ENCODE results near the gene HSD11B1. TPM values are rescaled to one million over a fixed set of nuclear protein-coding genes. Genes with fewer than 3 reads are reported as not detected.

HSD11B1 gene
- total RNA-seq, 1 experiment from 2014 or later, result not detected

DNA sequence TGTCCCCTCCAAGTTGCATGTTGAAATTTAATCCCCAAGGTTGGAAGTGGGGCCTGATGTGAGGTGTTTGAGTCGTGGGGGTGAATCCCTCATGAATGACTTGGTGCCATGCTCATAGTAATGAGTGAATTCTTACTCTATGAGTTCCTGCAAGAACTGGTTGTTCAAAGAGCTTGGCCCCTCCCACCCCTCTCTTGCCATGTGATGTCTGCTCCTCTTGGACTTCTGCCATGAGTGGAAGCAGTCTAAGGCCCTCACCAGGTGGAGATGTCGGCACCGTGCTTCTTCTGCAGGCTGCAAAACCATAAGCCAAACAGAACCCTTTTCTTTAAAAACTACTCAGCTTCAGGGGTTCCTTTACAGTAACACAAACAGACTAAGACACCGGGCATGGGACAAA lies 15.2 kb upstream of the HSD11B1 start:
- H3K27me3 Mint-ChIP-seq (ENCODE audit: low read depth), result peaks cover 14% of the 10 kb centered on the region
- H3K9me3 Mint-ChIP-seq, result no peaks in the 10 kb centered on the region
- TF ChIP-seq ZNF232 (CRISPR knock-in tag; IDR thresholded peaks at IDR 0.05), result no peak
- TF ChIP-seq, protein P1, sequence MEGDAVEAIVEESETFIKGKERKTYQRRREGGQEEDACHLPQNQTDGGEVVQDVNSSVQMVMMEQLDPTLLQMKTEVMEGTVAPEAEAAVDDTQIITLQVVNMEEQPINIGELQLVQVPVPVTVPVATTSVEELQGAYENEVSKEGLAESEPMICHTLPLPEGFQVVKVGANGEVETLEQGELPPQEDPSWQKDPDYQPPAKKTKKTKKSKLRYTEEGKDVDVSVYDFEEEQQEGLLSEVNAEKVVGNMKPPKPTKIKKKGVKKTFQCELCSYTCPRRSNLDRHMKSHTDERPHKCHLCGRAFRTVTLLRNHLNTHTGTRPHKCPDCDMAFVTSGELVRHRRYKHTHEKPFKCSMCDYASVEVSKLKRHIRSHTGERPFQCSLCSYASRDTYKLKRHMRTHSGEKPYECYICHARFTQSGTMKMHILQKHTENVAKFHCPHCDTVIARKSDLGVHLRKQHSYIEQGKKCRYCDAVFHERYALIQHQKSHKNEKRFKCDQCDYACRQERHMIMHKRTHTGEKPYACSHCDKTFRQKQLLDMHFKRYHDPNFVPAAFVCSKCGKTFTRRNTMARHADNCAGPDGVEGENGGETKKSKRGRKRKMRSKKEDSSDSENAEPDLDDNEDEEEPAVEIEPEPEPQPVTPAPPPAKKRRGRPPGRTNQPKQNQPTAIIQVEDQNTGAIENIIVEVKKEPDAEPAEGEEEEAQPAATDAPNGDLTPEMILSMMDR (IDR thresholded peaks at IDR 0.05), result no peak
- no peak for TF ChIP-seq ZNF423 (CRISPR knock-in tag; IDR thresholded peaks at IDR 0.05)
- TF ChIP-seq, protein P2, sequence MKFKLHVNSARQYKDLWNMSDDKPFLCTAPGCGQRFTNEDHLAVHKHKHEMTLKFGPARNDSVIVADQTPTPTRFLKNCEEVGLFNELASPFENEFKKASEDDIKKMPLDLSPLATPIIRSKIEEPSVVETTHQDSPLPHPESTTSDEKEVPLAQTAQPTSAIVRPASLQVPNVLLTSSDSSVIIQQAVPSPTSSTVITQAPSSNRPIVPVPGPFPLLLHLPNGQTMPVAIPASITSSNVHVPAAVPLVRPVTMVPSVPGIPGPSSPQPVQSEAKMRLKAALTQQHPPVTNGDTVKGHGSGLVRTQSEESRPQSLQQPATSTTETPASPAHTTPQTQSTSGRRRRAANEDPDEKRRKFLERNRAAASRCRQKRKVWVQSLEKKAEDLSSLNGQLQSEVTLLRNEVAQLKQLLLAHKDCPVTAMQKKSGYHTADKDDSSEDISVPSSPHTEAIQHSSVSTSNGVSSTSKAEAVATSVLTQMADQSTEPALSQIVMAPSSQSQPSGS (CRISPR knock-in tag; IDR thresholded peaks at IDR 0.05; ENCODE audit: borderline replicate concordance, low read depth), result no peak
- no peak for TF ChIP-seq ZNF396 (CRISPR knock-in tag; IDR thresholded peaks at IDR 0.05; ENCODE audit: borderline replicate concordance)
- TF ChIP-seq, protein P3, sequence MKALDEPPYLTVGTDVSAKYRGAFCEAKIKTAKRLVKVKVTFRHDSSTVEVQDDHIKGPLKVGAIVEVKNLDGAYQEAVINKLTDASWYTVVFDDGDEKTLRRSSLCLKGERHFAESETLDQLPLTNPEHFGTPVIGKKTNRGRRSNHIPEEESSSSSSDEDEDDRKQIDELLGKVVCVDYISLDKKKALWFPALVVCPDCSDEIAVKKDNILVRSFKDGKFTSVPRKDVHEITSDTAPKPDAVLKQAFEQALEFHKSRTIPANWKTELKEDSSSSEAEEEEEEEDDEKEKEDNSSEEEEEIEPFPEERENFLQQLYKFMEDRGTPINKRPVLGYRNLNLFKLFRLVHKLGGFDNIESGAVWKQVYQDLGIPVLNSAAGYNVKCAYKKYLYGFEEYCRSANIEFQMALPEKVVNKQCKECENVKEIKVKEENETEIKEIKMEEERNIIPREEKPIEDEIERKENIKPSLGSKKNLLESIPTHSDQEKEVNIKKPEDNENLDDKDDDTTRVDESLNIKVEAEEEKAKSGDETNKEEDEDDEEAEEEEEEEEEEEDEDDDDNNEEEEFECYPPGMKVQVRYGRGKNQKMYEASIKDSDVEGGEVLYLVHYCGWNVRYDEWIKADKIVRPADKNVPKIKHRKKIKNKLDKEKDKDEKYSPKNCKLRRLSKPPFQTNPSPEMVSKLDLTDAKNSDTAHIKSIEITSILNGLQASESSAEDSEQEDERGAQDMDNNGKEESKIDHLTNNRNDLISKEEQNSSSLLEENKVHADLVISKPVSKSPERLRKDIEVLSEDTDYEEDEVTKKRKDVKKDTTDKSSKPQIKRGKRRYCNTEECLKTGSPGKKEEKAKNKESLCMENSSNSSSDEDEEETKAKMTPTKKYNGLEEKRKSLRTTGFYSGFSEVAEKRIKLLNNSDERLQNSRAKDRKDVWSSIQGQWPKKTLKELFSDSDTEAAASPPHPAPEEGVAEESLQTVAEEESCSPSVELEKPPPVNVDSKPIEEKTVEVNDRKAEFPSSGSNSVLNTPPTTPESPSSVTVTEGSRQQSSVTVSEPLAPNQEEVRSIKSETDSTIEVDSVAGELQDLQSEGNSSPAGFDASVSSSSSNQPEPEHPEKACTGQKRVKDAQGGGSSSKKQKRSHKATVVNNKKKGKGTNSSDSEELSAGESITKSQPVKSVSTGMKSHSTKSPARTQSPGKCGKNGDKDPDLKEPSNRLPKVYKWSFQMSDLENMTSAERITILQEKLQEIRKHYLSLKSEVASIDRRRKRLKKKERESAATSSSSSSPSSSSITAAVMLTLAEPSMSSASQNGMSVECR (CRISPR knock-in tag; IDR thresholded peaks at IDR 0.05; ENCODE audit: borderline replicate concordance), result no peak
- TF ChIP-seq, protein P4, sequence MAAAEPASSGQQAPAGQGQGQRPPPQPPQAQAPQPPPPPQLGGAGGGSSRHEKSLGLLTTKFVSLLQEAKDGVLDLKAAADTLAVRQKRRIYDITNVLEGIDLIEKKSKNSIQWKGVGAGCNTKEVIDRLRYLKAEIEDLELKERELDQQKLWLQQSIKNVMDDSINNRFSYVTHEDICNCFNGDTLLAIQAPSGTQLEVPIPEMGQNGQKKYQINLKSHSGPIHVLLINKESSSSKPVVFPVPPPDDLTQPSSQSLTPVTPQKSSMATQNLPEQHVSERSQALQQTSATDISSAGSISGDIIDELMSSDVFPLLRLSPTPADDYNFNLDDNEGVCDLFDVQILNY (CRISPR knock-in tag; IDR thresholded peaks at IDR 0.05), result no peak
- TF ChIP-seq, protein P5, sequence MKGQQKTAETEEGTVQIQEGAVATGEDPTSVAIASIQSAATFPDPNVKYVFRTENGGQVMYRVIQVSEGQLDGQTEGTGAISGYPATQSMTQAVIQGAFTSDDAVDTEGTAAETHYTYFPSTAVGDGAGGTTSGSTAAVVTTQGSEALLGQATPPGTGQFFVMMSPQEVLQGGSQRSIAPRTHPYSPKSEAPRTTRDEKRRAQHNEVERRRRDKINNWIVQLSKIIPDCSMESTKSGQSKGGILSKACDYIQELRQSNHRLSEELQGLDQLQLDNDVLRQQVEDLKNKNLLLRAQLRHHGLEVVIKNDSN (CRISPR knock-in tag; IDR thresholded peaks at IDR 0.05), result no peak
- no peak for TF ChIP-seq ESRRA (CRISPR knock-in tag; IDR thresholded peaks at IDR 0.05; ENCODE audit: borderline replicate concordance)
- TF ChIP-seq, protein P6, sequence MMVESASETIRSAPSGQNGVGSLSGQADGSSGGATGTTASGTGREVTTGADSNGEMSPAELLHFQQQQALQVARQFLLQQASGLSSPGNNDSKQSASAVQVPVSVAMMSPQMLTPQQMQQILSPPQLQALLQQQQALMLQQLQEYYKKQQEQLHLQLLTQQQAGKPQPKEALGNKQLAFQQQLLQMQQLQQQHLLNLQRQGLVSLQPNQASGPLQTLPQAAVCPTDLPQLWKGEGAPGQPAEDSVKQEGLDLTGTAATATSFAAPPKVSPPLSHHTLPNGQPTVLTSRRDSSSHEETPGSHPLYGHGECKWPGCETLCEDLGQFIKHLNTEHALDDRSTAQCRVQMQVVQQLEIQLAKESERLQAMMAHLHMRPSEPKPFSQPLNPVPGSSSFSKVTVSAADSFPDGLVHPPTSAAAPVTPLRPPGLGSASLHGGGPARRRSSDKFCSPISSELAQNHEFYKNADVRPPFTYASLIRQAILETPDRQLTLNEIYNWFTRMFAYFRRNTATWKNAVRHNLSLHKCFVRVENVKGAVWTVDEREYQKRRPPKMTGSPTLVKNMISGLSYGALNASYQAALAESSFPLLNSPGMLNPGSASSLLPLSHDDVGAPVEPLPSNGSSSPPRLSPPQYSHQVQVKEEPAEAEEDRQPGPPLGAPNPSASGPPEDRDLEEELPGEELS (CRISPR knock-in tag; IDR thresholded peaks at IDR 0.05), result no peak
- TF ChIP-seq, protein P7, sequence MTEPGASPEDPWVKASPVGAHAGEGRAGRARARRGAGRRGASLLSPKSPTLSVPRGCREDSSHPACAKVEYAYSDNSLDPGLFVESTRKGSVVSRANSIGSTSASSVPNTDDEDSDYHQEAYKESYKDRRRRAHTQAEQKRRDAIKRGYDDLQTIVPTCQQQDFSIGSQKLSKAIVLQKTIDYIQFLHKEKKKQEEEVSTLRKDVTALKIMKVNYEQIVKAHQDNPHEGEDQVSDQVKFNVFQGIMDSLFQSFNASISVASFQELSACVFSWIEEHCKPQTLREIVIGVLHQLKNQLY (CRISPR knock-in tag; IDR thresholded peaks at IDR 0.05), result no peak
- TF ChIP-seq, protein P8, sequence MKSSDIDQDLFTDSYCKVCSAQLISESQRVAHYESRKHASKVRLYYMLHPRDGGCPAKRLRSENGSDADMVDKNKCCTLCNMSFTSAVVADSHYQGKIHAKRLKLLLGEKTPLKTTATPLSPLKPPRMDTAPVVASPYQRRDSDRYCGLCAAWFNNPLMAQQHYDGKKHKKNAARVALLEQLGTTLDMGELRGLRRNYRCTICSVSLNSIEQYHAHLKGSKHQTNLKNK (CRISPR knock-in tag; IDR thresholded peaks at IDR 0.05), result no peak
- TF ChIP-seq ZNF416 (CRISPR knock-in tag; IDR thresholded peaks at IDR 0.05), result no peak
- TF ChIP-seq, protein P9, sequence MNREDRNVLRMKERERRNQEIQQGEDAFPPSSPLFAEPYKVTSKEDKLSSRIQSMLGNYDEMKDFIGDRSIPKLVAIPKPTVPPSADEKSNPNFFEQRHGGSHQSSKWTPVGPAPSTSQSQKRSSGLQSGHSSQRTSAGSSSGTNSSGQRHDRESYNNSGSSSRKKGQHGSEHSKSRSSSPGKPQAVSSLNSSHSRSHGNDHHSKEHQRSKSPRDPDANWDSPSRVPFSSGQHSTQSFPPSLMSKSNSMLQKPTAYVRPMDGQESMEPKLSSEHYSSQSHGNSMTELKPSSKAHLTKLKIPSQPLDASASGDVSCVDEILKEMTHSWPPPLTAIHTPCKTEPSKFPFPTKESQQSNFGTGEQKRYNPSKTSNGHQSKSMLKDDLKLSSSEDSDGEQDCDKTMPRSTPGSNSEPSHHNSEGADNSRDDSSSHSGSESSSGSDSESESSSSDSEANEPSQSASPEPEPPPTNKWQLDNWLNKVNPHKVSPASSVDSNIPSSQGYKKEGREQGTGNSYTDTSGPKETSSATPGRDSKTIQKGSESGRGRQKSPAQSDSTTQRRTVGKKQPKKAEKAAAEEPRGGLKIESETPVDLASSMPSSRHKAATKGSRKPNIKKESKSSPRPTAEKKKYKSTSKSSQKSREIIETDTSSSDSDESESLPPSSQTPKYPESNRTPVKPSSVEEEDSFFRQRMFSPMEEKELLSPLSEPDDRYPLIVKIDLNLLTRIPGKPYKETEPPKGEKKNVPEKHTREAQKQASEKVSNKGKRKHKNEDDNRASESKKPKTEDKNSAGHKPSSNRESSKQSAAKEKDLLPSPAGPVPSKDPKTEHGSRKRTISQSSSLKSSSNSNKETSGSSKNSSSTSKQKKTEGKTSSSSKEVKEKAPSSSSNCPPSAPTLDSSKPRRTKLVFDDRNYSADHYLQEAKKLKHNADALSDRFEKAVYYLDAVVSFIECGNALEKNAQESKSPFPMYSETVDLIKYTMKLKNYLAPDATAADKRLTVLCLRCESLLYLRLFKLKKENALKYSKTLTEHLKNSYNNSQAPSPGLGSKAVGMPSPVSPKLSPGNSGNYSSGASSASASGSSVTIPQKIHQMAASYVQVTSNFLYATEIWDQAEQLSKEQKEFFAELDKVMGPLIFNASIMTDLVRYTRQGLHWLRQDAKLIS (CRISPR knock-in tag; IDR thresholded peaks at IDR 0.05; ENCODE audit: borderline replicate concordance), result no peak
- no peak overlapping the region for H3K27ac Mint-ChIP-seq
- ChIA-PET CTCF (interaction anchor here (2.5 kb wide), 1 partner anchor 113 kb away, joined by 11 read pairs; no protein-coding TSS in a partner anchor), POLR2A (no interaction called here)
- no peak overlapping the region for H3K4me3 Mint-ChIP-seq
- no peak for ATAC-seq
- H3K36me3 Mint-ChIP-seq, result no peaks in the 10 kb centered on the region
- no peak for DNase-seq (ENCODE audit: low spot score)
- H3K4me1 Mint-ChIP-seq, result peaks cover 7% of the 10 kb centered on the region
